DMS 273 (cell line): Measurements from ENCODE around the gene GOLIM4.
"Not testable (repeated sequence)": the region's sequence is repeated elsewhere in the genome, so short reads cannot be mapped to it uniquely, and the experiment has no call there.

Source experiments
- DNase-seq: peaks from one replicate; lab custom pipeline; 2025; ENCODE audit not compliant: unreplicated experiment; lab: John Stamatoyannopoulos, UW

GOLIM4 gene

DNA sequence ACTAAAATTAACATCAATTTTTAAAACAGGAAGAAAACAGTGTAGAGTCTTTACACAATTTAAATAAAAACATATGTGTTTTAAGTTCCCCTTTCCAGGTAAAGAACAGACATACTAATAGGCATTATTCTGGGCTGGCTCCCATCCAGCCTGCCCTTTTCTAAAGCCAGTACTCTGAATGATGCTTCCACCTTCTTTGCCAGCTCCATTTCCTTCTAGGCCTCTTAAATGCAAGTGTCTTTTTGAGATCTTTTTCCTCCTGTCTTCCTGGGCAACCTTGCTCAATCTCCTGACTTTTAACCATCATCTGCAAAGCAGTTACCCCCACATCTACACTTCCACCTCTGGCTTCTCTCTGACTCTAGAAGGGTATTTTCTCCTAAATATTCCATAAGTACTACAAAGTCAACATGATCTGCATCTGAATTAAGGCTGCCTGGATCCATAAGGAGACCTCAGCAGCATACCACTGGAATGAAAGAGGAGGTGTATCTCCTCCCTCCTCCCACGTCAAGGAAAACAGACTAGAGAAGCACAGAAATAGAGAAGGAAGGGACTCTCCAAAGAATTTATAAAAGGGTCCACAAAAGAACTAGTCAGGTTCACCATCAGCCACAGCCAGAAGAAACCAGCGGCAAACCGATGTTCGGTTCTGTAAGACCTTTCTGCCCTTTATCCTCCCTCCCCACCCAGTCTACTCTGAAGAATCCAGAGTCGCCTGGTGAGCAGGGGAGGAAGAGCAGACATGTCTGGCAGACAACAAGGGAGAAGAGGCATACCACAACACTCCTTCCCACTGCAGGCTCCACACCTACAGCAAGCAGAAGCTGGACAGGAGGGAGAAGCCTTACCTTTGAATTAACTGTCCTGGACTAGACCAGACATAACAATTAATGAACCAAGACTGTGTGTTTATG, 47.1 kb downstream of the GOLIM4 start:
- DNase-seq = peak; percentile 41

GRCh38 chr3:168047936-168048335, 47.8 kb downstream of the GOLIM4 start:
- no peak for DNase-seq

DNA sequence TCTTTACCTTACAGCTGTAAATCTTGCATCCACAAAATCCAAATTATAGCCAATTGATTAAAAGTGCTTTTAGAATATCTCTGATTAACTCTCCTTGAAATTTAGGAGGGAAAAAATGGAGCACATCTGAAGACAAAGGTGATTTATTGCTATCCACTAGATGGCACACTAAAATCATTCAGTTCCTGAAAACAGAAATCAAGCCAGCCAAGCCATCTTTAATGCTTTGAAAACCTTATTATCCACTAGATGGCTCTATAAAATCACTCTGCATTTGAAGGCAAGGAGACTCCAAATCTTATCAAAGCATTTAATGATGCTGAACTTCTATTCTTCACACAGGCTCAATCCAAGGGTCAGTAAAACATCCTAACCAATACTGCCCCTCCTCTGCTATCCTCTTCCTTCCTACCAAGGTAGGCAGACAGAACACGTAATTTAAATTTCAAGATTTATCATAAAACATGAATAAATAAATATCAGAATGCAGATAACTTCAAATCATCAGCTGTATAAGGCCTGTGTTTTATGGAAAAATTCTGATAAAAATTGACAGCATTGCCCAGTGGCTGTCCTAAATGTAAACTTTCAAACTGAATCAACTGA, 48.4 kb downstream of the GOLIM4 start:
- peak; percentile 94 for DNase-seq

DNA sequence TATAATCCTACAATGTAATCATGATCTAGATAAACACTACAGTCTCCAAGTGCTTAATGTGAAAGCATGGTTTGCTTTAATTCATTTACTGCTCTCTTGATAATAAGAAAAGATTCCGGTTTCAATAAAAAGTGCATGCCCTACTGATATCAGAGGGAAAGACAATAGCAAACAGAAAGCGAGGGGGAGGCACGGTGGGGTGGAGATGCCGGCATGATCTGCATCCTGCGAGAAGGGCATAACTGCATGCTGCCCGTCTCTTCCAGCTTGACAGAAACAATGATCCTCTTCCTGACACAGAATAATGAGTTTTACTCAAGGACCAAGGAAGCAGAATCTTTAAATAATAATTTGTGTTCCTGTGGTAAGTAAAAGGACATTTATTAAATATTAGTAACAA, 51.7 kb downstream of the GOLIM4 start:
- no peak for DNase-seq

DNA sequence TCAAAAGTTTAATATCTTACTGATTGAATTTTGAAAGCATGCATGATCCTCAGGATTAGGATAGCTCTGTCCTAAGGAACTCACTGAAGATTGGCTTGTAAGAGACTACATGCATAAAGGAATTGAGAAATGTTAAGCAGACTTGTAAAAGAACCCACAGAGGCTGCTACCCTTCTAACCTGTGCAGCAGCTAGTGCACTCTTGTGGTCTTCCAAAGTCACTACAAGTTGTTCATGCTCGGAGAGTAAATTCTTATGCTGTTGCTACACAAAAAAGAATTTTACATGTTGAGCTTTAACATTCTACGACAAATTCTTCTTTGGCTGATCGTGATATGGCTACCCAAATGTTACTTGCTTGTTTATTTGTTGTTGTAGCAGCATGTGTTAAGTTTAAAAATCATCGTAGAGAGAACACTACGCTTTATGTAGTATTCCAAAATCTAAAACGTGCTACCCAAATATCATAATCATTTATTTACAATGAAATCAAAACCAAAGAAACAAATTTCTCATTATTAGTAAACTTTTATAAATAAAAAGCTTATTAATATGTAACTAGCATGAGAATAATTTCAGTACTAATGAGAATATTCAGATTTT, 55.0 kb downstream of the GOLIM4 start:
- DNase-seq = peak; percentile 84

- no peak for DNase-seq
Measured at GRCh38 chr3:168037020-168037419, 58.7 kb downstream of the GOLIM4 start.

GRCh38 chr3:168036619-168037018, 59.1 kb downstream of the GOLIM4 start:
- peak; percentile 34 for DNase-seq

- DNase-seq = peak; percentile 65
Measured at GRCh38 chr3:168034152-168034928, 61.4 kb downstream of the GOLIM4 start.

DNA sequence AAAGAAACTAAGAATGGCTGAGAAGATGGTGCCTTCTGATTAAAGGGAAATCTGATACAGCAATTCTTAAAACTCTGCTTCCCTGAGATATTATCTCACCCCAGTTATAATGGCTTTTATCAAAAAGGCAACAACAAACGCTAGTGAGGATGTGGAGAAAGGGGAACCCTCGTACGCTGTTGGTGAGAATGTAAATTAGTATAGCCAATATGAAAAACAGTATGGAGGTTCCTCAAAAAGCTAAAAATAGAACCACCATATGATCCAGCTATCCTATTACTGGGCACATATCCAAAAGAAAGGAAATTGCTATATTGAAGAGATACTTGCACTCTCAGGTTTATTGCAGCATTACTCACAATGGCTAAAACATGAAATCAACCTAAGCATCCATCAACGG, 65.1 kb downstream of the GOLIM4 start:
- DNase-seq = peak; percentile 80

GRCh38 chr3:168029705-168030104, 66.0 kb downstream of the GOLIM4 start:
- DNase-seq = peak; percentile 93

DNA sequence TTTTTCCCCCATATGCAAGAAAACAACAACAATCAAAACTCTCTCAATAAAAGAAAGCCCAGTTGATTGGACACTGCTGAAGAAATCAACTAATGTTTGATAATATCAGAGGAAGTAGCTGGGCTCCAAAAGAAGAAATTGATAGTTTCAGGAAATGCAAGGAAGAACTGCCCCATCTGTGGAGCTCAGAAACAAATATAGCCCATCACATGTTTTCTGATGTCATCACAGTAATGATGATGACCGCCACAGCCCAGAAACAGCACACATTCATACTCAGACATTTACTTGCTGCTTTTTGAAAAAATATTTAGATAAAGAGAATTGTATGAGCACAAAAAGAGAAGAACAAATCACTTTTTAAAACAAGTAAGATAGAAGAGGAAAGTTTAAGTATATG, 67.6 kb downstream of the GOLIM4 start:
- DNase-seq = no peak

GRCh38 chr3:168026764-168027163, 69.0 kb downstream of the GOLIM4 start:
- no peak for DNase-seq

GRCh38 chr3:168025076-168025475, 70.6 kb downstream of the GOLIM4 start:
- no peak for DNase-seq

DNA sequence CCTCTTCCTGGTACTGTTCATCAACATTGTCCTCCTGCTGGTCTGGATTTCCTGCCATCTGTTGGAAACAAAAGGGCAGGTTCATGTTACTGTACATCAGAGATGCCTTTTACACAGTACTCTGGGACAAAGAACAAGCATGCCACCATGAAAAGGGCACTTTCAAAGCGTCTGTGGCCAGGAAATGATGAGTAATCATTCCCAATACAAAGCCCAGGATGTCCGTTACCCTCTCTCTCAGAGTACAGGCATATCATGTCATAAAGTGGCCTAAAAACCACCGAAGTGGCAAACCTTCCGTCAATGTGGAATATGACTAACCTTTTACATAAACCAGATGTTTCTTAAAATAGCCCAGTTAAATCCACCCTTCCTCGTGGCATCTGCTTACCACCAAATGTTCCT, 71.2 kb downstream of the GOLIM4 start:
- DNase-seq = peak; percentile 90

DNA sequence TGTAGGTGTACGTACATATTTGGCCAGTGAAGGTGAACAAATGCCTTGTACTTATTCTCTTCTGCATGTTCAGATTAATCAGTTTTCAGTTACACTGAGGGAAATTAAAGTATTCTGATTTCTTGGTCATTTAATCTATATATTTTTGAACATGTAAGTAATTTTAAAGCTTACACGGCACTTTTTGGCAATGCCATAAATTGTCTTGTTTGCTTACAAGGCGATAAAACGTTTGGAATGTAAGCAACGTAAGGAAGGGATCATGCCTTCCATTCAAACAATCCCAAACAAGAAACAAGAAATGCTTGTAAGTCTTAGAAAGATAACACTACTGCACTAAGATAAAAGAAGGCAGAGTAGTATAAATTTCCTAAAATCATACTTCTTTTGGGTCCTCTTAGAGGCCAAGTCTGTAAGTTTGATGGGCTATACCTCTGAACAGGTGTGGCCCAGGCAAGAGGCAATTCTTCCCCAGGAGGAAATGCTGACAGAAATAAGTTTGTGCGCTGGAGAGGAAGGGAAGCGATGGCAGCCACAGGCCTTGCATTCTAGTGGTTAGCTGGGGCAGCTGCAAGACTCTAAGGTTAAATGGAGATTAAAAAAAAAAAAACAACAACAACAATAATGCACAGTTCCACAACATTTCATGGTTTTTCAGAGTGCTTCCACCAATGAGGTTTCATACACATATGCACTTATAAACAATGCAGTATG, 73.8 kb downstream of the GOLIM4 start:
- DNase-seq = no peak

GRCh38 chr3:168011280-168011679, 84.4 kb downstream of the GOLIM4 start:
- not testable (repeated sequence) for DNase-seq

- no peak for DNase-seq
Measured at GRCh38 chr3:168006584-168006983, 89.1 kb downstream of the GOLIM4 start.

DNA sequence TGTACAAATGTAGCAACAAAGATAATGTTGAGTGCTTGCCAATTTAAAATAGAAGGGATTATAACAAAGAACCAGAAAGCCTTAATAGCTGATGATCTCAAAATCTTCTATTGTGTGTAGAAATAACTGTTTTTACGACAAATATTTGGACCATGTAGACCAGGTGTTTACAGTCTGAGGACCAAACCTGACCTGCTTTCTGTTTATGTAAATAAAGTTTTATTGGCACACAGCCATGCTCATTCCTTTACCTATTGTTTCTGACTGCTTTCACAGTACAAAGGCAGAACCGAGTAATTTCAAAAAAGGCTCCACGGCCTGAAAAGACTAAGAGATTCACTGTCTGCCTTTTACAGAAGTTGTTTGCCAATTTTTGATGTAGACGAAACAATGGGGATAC, 91.8 kb downstream of the GOLIM4 start:
- no peak for DNase-seq

- peak; percentile 77 for DNase-seq
Measured at GRCh38 chr3:168002786-168003368, 92.8 kb downstream of the GOLIM4 start.

- no peak for DNase-seq
Measured at GRCh38 chr3:168001244-168001643, 94.5 kb downstream of the GOLIM4 start.
